Effector CD4-positive, alpha-beta T cell (primary cell): Measurements from ENCODE around the gene GABRR2.
A peak's percentile ranks its signal among the peaks of the same experiment; 100 is the strongest.

Source experiments
- DNase-seq: peaks from one replicate; pipeline ENCODE4 v3.0.0-alpha.2; 2020
- total RNA-seq: gene quantifications from one replicate; lab custom pipeline; 2026; lab: John Stamatoyannopoulos, UW

The GABRR2 gene
- 0.75 reads per million for total RNA-seq

DNA sequence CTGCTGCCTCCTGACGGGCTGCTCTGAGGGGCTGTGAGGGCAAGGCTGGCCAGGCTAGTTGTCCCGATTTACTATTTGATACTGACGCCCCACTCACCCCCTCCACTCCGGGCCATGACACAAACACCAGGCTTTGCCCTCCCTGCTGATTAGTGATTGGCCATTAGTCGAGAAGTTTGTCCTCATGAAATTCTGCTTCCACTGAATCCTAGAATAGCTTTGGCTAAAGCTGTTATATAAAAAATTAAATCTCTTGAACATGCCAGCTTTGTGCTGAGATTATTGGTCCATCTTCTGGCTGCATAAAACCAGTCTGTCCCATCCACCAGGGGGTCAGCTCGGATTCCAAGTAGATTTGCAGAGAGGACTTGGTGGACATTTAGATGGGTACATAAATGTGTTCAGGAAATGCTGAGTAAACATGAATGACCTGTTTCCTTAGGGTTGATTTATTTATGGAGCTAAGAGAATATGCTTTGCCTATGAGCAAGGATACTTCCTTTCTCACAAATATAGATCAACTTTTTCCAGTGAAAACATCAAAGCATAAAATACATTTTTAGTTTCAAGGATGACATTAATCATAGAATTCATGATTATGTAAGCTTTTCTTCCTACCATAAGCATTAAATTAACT, at the start of gene GABRR2:
GABRR2 (minus strand) TSS at position 51 of the 637 bp plus-strand sequence. CDS start 134 bp downstream, outside the sequence.
- DNase-seq, result no peak

DNA sequence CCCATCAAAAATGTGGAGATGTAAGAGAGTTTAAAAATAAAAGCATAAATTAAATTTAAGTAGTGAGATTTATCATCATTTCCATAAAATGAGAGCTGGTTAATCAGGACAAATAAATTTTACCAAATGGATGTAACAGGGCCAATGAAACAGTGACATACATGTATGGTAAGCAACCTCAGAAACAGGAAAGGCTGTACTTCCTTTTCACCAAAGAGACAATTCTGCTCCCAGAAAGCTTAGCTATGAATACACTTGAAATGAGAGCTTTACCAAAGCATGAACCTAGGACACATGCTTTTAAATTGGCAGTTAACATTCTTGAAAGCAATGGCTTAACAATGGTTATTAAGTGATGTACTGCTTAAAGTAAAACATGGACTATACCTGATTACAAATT, 49.5 kb upstream of the GABRR2 start:
- no peak for DNase-seq

DNA sequence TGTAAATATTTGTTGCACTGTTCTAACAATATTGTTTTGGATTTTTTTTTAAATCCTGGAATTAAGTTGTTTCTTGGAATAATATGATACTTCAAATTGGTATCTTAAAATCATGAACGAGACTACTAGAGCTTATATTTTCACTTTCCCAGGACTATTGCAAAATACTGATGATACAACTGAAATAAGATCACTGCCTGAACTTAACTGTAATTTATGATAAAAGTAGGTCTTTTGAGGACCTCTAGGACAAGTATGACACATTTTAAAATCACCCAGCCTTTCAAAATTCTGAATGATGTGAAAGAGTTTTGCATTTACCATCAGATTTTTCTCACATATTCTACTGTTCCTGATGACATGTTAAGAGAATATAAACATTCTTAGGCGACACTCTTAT, 46.1 kb upstream of the GABRR2 start:
- DNase-seq, result no peak

DNA sequence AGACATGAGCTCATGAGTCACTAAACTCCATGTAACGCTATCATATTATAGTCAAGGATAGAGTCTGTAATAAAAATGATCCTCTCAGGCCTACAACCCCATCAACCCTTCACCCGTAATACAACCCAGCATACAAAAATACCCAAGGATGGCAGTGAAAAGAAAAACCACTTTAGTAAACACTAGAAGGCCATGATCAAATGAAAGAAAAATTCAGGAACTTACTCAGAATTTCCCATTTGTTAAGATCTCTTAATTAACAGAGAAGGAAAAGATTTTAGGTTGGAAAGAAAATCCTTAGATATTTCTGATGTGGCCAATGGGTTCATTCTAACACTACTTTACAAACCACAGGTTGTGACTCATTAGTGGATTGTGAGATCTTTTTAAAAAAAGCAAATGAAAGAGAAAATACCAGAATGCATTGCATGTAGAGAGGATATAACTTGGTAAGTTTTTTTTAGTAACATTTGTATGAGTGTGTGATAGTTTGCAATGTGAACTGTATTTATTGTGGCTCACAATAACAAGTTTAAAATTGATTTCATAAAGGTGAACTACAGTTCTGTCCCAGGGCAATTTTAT, 45.4 kb upstream of the GABRR2 start:
- no peak for DNase-seq

GRCh38 chr6:89359561-89359960, 44.5 kb upstream of the GABRR2 start:
- DNase-seq, result no peak

DNA sequence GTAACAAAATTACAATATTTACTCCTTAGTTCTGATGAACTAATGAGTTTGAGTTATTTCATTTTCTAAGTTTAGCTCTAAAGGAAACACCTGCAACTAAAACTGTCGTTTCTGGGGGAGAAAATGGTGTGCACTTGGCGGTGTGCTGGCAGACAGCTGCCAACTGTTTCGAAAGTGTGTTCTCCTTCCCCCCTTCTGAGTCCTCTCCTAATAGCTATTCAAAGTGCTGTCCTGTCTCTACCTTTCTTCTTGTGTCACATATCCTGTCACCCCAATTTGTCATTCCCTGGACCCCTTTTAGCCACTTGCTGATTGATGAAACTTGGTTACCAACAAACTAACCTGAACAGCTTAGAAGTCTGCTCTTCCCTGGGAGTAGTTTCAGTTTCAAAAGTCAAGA, 42.3 kb upstream of the GABRR2 start:
- DNase-seq, result no peak

- DNase-seq, result no peak
These were observed 41.6 kb upstream of the GABRR2 start for GRCh38 chr6:89356642-89357170.

- DNase-seq, result no peak
These were observed 40.6 kb upstream of the GABRR2 start for GRCh38 chr6:89355511-89356194.

GRCh38 chr6:89353702-89354392, 38.7 kb upstream of the GABRR2 start:
- DNase-seq, result no peak

- no peak for DNase-seq
These were observed 38.0 kb upstream of the GABRR2 start for GRCh38 chr6:89353118-89353556.

DNA sequence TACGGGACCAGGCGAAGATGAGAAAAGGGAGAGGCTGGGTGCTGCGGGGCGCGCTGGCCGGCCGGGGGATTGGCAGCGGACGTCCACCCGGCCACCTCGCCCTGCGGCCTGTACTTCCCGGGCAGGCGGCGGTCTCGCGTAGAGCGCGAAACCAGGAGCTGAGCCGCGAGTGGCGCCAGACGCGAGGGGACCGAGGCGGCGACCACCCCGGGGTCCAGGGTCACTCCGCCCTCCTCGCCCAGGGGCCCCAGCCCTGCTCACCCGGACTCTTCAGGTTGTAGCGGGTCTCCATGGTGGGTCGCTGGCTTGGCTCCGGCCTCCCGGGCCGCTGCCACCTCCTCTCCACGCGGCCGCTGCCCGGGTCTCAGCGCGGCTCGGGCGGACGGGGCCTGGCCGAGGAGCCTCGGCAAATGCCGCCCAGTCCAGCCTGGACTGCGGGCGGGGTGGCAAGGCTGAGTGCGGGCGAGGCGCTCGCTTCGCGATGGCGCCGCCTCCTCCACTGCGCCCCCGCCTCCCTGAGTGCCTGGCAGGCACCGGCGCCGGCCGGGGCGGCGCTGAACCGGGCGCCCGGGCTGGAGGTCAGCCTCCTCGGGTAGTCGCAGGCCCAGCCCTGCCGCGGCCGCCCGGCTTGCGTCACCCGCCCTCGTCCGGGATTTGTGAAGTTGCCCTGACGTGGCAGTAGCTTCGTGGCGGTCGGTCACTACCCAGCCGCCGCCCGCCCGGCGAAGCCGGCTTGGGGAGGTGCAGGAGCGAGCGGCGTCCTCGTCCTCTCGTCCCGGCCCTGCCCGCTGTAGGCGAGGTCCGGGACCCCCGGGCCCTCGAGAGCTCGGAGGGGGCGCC, 37.4 kb upstream of the GABRR2 start, which contains the start of gene UBE2J1:
UBE2J1 (minus strand) TSS at position 445 of the 840 bp plus-strand sequence; CDS start at position 292, 153 bp downstream.
- peak; percentile 57 for DNase-seq

DNA sequence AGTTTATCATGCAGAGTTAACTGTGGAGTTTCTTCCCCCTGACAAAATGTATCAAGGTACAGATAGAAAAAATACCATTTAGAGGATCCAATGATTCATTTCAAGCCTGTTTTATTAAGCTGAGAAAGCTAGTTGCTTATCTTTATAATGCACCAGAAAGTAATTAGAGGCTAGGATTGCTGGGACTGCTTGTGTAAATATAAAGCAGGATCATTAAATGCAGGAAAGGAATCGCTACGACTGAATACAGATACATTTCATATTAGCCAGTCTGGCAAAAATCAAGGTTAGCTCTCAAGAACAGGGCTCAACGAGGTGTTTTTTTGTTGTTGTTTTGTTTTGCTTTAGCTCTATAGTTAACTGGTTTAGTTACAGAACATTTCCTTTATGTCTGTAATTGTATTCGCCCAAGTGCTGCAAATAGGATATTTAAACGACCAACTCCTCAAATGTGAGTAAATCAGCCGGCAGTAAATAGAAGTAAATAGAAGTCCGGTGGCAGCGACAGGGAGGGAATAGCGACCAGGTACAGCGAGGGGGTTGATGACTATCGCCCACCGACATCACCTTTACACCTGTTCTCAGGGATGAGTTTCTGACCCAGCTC, 36.7 kb upstream of the GABRR2 start:
- DNase-seq, result no peak

GRCh38 chr6:89350281-89350966, 35.3 kb upstream of the GABRR2 start:
- DNase-seq, result no peak

DNA sequence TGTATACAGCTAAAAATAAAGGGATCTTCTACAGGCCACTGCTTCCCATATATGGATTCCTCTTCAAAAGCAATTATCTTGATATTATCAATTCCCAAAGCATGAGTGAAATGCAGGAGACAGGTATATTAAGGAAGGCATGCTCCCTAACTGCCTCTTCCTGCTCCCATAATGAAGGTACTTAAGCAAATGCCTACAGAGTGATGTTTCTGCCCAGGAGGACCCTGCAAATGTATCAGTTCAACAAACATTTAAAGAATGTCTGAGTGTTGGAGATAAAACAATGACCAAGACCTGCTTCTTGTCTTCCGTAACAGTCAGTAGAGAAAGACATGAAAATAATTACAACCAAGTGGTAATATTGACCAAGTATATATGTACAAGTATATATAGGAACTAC, 33.3 kb upstream of the GABRR2 start:
- no peak for DNase-seq

DNA sequence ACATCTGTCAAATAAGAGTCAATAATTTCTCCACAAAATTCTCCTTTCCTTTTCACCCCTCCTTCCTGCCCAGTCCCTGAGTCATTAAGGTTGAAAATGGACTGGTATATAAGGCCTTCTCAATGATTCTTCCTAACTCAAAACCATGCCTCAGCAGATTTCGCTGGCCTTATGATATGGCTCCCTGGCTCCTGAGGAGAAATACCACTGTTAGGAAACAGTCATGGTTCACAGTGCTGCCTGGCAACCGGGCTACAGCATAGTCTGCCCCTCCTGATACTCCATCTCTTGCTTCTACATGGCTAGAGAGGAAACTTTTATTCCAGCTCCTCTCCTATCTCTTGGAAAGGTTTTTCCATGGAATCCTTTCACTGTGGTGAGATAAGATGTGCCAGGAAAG, 32.7 kb upstream of the GABRR2 start:
- no peak for DNase-seq

- DNase-seq, result no peak
These were observed 31.3 kb upstream of the GABRR2 start for GRCh38 chr6:89346433-89346832.

DNA sequence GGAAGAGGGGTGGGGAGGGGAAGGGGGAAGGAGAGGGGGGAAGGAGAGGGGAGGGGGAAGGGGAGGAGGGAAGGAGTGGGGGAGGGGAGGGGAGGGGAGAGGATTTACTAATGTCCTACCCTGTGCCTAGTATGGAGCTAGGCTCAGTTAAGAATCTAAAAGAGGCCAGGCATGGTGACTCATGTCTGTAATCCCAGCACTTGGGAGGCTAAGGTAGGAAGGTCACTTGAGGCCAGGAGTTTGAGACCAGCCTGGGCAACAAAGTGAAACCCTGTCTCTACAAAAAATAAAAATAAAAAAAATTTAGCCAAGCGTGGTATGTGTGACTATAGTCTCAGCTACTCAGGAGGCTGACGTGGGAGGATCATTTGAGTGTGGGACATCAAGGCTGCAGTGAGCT, 24.5 kb upstream of the GABRR2 start:
- no peak for DNase-seq

DNA sequence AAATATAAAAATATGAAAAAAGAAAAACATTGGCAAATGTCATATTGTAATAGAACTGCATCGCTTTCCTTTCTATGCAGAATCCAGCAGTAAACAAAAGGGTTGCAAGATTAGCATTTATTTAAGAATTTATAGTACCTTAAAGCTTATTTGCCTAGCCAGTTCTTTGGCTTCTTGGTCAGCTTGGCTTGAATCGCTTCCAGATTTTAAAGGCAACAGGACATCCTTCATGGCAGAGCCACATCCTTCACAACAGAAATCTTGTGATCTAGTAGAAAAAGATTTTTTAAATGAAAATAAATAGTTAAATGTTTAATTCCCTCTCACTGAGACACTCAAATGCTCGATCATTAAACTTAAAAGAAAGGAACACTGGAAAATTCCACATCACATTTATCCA, 20.1 kb upstream of the GABRR2 start:
- DNase-seq, result no peak

DNA sequence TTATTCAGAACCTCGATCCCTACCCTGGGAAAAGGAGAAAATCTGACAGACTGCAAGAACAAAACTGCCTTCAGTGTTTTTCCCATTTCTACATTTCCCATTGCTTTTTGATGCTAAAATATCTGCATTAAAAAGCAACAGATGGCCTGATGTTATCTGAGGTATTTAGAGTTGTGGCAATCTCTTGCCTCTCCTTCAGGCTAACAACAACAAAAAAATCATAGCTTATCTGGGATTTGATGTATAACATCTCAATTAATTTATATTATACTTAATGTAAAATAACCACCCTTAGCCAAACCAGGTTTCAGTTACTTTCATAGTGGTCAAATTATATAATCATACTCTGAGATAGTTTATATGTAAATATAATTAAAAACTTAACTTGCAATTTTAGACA, 15.8 kb upstream of the GABRR2 start:
- no peak for DNase-seq

DNA sequence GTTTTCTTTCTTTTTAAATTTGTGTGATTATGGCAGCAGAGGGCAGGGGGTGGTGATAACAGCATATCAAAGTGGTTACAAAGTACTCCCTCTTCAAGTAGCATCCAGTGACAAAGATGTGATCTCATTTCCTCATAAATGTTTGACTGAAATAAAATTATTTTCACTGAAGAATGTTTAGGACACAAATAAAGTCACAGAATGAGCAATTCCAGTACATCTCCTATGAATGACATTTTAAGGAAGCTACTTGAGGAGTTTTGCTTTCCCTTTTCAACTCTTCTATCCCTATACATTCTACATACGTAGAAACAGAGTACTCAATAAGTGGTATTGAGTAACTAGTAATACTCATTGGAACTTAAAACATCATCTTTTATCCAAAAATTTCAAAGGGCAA, 13.9 kb upstream of the GABRR2 start:
- DNase-seq, result no peak

- DNase-seq, result no peak
These were observed 9.2 kb upstream of the GABRR2 start for GRCh38 chr6:89324304-89324703.
